OCI-LY3 (cell line): ENCODE measurements around the gene SMAD6.

Experiments
- H2AFZ ChIP-seq: fragments of 200-600, 300-600 bp; shearing (Covaris generic); 2 replicates; pipeline ENCODE4 v1.6.0; 2014; ENCODE audit warnings: antibody characterized with exemption, low read depth, low read length
- H3K27ac ChIP-seq: fragments of 200-600, 300-600 bp; sonication (generic); 2 replicates; pipeline ENCODE4 v1.5.1; 2014; ENCODE audit warnings: mild to moderate bottlenecking, low read length, moderate library complexity, mixed read lengths
- H3K27me3 ChIP-seq: fragments of 200-600, 300-600 bp; sonication (generic); 2 replicates; pipeline ENCODE4 v1.6.1; 2014; ENCODE audit warnings: low read depth, low read length, mixed read lengths
- H3K36me3 ChIP-seq: fragments of 200-600, 300-600 bp; sonication (generic); replicated peaks from 2 replicates; pipeline ENCODE3; 2014; ENCODE audit warnings: low read depth, low read length, mixed read lengths
- H3K4me1 ChIP-seq: fragments of 300-600, 200-600 bp; sonication (generic); 2 replicates; pipeline ENCODE4 v1.6.1; 2014; ENCODE audit warnings: low read length, mixed read lengths
- H3K4me2 ChIP-seq: fragments of 200-600, 300-600 bp; sonication (generic); 2 replicates; pipeline ENCODE4 v1.6.1; 2014; ENCODE audit warnings: low read length, mixed read lengths
- H3K4me3 ChIP-seq: fragments of 300-600, 200-600 bp; sonication (generic); 2 replicates; pipeline ENCODE4 v1.5.1; 2014; ENCODE audit warnings: antibody characterized with exemption, mild to moderate bottlenecking, low read length, moderate library complexity
- H3K79me2 ChIP-seq: fragments of 300-600, 200-600 bp; shearing (Covaris generic); 2 replicates; pipeline ENCODE4 v1.6.1; 2014; ENCODE audit warnings: mild to moderate bottlenecking, low read length, mixed read lengths
- H3K9ac ChIP-seq: fragments of 300-600, 200-600 bp; shearing (Covaris generic); 2 replicates; pipeline ENCODE4 v1.6.0; 2014; ENCODE audit warnings: mild to moderate bottlenecking, low read length, moderate library complexity
- H3K9me3 ChIP-seq: fragments of 200-600, 300-600 bp; shearing (Covaris generic); 2 replicates; pipeline ENCODE4 v1.6.1; 2014; ENCODE audit warnings: low read length, mixed read lengths; ENCODE audit not compliant: insufficient read depth
- H4K20me1 ChIP-seq: fragments of 200-600, 300-600 bp; sonication (generic); 2 replicates; pipeline ENCODE4 v1.6.1; 2016; ENCODE audit warnings: low read length, mixed read lengths; ENCODE audit not compliant: insufficient read depth
- EZH2phosphoT487 ChIP-seq: fragments of 200-600 bp; shearing (Covaris generic); IDR thresholded peaks from 2 replicates; pipeline ENCODE4 v1.6.1; 2018; ENCODE audit warnings: antibody characterized with exemption, mixed run types, low read depth
- TF ChIP-seq, protein P1 (sequence below): fragments of 200-600, 300-600 bp; sonication (generic); IDR thresholded peaks from 2 replicates; pipeline ENCODE4 v1.5.1; 2014; ENCODE audit warnings: antibody characterized with exemption, low read length, low read depth

SMAD6 gene

GRCh38 chr15:66775127-66776105 lies 73.4 kb downstream of the SMAD6 start:
- Histone ChIP-seq H3K27me3 (no peaks in the 10 kb centered on the region), H3K79me2 (no peaks in the 10 kb centered on the region), H3K4me2 (no peak overlapping the region), H3K36me3 (no peaks in the 10 kb centered on the region), H2AFZ (no peak overlapping the region), H3K27ac (no peak overlapping the region), H4K20me1 (no peaks in the 10 kb centered on the region), H3K9me3 (no peaks in the 10 kb centered on the region), H3K9ac (no peak overlapping the region), H3K4me1 (peaks cover 10% of the 10 kb centered on the region; the same call in 1 of the 2 replicates), H3K4me3 (no peak overlapping the region)
- TF ChIP-seq, protein P1, sequence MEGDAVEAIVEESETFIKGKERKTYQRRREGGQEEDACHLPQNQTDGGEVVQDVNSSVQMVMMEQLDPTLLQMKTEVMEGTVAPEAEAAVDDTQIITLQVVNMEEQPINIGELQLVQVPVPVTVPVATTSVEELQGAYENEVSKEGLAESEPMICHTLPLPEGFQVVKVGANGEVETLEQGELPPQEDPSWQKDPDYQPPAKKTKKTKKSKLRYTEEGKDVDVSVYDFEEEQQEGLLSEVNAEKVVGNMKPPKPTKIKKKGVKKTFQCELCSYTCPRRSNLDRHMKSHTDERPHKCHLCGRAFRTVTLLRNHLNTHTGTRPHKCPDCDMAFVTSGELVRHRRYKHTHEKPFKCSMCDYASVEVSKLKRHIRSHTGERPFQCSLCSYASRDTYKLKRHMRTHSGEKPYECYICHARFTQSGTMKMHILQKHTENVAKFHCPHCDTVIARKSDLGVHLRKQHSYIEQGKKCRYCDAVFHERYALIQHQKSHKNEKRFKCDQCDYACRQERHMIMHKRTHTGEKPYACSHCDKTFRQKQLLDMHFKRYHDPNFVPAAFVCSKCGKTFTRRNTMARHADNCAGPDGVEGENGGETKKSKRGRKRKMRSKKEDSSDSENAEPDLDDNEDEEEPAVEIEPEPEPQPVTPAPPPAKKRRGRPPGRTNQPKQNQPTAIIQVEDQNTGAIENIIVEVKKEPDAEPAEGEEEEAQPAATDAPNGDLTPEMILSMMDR = no peak

GRCh38 chr15:66777054-66777453 lies 75.0 kb downstream of the SMAD6 start:
- H2AFZ ChIP-seq = no peak overlapping the region
- TF ChIP-seq, protein P1 = no peak
- TF ChIP-seq EZH2phosphoT487 = no peak
- no peaks in the 10 kb centered on the region for H3K79me2 ChIP-seq
- H3K36me3 ChIP-seq = no peaks in the 10 kb centered on the region
- no peaks in the 10 kb centered on the region for H3K9me3 ChIP-seq
- H3K27me3 ChIP-seq = no peaks in the 10 kb centered on the region
- H3K4me3 ChIP-seq = no peak overlapping the region
- H3K9ac ChIP-seq = no peak overlapping the region
- H3K27ac ChIP-seq = no peak overlapping the region
- peaks cover 10% of the 10 kb centered on the region; the same call in 1 of the 2 replicates for H3K4me1 ChIP-seq
- H3K4me2 ChIP-seq = no peak overlapping the region
- no peaks in the 10 kb centered on the region for H4K20me1 ChIP-seq

GRCh38 chr15:66777596-66778313 lies 75.7 kb downstream of the SMAD6 start:
- H3K27ac ChIP-seq = no peak overlapping the region
- H3K36me3 ChIP-seq = no peaks in the 10 kb centered on the region

More at GRCh38 chr15:66777596-66778313, 75.7 kb downstream of the SMAD6 start:
- Histone ChIP-seq H3K4me3 (no peak overlapping the region), H4K20me1 (no peaks in the 10 kb centered on the region), H3K4me1 (peaks cover 10% of the 10 kb centered on the region; the same call in 1 of the 2 replicates), H3K79me2 (no peaks in the 10 kb centered on the region), H3K9me3 (no peaks in the 10 kb centered on the region), H3K9ac (no peak overlapping the region), H3K4me2 (no peak overlapping the region), H3K27me3 (no peaks in the 10 kb centered on the region), H2AFZ (no peak overlapping the region)
- TF ChIP-seq, protein P1 = no peak
- TF ChIP-seq EZH2phosphoT487 = no peak
